A673 (cell line): ENCODE results near the gene FXYD3.

Experiments used
- EZH2 ChIP-seq: fragments of 200-600 bp; sonication (generic); IDR thresholded peaks from 2 replicates; pipeline ENCODE4 v1.6.1; 2017; ENCODE audit warnings: borderline replicate concordance, low read depth, mild to moderate bottlenecking, mixed read lengths, antibody characterized with exemption, low read length; ENCODE audit not compliant: poor library complexity, severe bottlenecking
- TF ChIP-seq, protein P1 (sequence below): fragments of 300-800, 200-600 bp; sonication (generic); conservative IDR thresholded peaks from 2 replicates; pipeline ENCODE4 v1.5.1; 2017; ENCODE audit warnings: low read depth, mild to moderate bottlenecking, antibody characterized with exemption, low read length, moderate library complexity, mixed read lengths

DNA sequence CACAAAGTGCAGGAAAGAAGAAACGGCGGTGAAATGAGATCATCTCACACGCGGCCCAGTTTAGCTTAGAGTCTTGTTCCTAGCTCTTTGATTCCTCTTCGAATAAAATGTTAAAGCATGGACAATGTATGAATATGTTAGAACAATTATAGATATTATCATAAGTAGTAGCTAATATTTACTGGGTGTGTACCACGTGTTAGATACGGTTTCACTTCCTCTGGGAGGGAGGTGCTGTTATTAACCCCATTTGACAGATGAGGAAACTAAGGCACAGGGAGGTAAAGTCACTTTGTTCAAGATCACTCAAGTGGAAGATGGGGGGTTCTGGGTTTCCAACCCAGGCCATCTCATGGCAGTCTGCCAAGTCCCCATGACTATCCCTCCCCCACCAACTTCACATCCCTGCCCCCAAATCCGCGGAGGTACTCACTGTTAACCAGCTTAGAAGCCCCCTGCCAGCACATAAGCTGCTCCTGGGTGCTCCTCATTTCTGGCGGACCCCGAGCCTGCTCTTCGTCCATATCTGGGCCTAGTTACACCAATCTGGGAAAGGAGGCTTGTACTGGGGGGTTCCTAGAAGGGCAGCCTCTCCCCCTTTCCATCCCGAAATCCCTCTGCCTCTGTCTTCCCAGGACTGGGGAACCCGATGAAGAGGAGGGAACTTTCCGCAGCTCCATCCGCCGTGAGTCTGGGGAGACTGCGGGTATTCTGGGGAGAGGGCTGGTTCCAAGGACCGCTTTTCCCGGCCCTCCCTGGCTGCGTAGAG is 26.4 kb downstream of the FXYD3 start:
- TF ChIP-seq, protein P1, sequence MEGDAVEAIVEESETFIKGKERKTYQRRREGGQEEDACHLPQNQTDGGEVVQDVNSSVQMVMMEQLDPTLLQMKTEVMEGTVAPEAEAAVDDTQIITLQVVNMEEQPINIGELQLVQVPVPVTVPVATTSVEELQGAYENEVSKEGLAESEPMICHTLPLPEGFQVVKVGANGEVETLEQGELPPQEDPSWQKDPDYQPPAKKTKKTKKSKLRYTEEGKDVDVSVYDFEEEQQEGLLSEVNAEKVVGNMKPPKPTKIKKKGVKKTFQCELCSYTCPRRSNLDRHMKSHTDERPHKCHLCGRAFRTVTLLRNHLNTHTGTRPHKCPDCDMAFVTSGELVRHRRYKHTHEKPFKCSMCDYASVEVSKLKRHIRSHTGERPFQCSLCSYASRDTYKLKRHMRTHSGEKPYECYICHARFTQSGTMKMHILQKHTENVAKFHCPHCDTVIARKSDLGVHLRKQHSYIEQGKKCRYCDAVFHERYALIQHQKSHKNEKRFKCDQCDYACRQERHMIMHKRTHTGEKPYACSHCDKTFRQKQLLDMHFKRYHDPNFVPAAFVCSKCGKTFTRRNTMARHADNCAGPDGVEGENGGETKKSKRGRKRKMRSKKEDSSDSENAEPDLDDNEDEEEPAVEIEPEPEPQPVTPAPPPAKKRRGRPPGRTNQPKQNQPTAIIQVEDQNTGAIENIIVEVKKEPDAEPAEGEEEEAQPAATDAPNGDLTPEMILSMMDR = no peak
- no peak for TF ChIP-seq EZH2
